Stimulated activated CD8-positive, alpha-beta memory T cell treated with anti-CD3 and anti-CD28 coated beads, Interleukin-15, amount 100 ng/mL, for 24 hours (primary cell): ENCODE results near the gene FARP2.

Experiments used
- DNase-seq: peaks from one replicate; pipeline ENCODE4 v3.0.0-alpha.2; 2020; ENCODE audit warnings: low read depth

The FARP2 gene

DNA sequence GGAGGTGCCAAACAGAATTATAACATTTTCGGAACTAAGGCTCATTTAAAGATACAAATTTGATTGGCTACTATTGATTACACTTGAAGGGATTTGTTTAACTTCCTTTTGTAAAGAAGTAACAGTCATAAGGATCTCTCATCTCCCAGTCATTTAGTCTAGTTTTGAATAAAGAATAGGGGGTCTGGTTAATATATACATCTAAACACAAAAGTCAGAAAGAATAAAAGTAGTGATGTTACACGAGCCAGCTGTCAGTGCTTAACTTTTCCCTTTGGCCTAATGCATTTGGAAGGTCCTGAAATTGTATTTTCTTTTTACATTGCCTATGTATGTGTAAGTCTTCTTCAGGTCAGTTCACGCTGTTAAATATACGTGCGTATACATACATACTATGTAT lies 32.3 kb upstream of the FARP2 start:
- DNase-seq = no peak

- no peak for DNase-seq
These were observed 31.3 kb upstream of the FARP2 start for GRCh38 chr2:241324775-241325174.

DNA sequence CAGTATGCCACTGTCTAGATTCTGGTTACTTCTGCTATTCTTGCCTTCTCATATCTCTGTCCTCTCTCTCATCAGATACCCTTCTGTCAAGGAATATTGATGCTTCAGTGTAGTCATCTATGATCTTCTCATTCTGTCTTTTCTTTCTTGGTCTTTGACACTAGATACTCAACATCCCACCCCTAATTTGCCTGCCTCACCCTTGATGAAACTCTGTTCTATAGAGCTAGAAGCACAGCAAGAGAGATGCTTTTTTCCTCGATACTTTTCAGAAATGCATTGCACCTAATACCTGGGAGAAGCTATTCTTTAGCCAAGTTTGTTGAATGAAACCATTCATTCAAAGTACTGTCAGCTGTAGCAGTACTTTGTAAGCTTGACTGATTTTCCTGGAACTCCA lies 30.8 kb upstream of the FARP2 start:
- DNase-seq = no peak

DNA sequence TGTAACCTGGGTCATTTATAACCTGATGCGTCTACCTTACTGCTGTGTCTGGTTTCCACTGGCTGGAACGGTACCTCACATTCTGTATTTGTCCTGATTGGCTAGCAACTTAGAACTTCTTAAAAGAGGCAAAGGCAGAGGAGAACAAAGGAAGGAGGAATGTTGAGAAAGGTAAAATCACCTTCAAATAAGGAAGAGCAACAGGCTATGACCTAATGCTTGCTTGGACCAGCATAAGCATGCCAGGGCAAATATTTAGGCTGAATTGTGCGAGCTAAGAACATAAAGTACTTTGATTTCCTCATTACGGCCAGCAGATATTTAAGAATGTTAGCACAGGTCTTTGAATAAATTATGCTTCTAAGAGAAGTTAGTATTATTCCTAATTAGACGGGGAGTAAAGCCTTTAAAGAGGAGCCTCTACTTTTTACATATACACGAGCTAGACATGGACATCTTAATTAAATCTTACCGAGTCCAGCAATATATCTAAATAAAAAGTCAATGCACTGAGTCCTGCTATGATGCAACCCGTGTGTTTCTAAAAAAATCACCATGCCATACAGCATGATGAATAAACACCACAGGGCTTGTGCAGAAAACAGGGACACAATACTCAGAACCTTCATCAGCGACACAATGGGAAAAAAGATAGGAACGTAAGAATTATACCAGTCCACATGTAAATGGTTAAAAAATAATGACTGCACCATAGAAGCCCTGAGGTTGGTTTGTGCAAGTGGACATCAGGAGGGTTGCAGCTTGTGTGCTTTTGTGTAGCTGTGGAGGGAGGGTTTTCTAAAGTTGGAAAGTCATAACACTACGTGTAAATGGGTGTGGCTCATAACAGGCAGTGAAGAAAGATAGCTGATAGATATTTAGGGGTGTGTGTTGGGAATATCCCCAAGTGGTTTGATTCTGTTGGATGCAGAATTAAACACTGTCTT lies 26.1 kb upstream of the FARP2 start:
- DNase-seq = no peak

DNA sequence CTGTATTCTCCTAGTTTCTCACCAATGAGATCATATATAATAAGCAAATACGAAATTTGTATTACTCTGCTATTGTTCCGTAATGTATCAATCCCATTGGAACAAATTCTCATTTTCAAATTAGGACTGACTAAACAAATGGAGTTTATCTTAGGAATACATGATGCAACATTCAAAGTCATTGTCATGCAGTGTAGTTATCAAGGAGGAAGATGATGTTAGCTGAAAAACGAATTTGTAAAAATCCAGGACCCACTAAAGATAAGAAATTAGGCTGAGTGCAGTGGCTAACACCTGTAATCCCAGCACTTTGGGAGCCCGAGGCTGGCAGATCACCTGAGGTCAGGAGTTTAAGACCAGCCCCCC lies 25.5 kb upstream of the FARP2 start:
- no peak for DNase-seq

DNA sequence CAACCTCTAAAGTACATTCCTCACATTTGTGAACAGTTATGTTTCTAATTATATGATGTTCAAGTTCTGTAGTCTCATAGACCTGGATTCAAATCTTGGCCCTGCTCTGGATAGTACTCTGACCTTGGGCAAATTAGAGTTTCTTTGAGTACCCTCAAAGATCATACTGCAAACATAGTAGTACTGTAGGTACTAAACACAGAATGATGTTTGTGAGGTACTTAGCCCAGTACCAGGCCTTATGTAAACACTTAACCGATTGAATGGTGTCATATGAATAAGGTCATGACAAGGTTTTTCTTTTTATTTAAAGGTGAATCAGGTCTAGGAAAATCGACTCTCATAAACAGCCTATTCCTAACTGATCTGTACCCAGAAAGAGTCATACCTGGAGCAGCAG lies 21.3 kb upstream of the FARP2 start:
- DNase-seq = no peak

DNA sequence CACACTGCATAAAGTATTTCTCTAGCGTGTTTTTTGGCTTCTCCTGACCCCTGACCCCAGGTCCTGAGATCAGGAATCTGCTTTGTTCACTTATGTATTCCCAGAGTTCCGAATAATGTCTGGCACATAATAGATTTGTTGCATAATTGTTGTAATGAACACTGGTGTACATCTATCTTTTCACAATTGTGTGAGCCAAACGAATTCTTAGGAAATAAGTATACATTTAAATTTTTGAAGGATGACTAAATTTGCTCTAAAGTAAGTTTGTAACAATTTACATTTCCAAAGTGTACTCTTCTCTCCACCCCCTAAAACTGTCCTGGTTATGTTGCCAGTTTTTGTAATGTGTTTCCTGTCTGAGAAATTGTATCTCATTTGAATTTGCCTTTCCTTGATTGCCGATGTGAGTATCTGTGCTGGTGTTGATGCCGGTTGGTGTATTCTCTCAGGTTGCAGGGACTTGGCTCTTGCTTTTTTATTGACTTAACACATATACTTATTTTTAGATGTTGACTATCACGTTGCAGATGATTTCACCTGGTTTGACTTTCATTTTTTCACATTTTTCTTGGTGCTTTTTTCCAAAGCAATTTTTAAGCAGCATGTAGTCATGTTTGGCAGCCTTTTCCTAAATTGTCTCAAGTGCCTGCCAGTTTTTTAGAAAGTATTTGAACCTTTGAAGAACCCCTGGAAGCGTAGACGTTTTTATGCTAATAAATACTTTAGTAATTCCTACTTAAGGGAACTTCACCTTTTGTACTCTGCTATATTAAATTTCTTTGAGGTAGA lies 16.1 kb upstream of the FARP2 start:
- no peak for DNase-seq

GRCh38 chr2:241340631-241341163 lies 15.4 kb upstream of the FARP2 start:
- DNase-seq = no peak

DNA sequence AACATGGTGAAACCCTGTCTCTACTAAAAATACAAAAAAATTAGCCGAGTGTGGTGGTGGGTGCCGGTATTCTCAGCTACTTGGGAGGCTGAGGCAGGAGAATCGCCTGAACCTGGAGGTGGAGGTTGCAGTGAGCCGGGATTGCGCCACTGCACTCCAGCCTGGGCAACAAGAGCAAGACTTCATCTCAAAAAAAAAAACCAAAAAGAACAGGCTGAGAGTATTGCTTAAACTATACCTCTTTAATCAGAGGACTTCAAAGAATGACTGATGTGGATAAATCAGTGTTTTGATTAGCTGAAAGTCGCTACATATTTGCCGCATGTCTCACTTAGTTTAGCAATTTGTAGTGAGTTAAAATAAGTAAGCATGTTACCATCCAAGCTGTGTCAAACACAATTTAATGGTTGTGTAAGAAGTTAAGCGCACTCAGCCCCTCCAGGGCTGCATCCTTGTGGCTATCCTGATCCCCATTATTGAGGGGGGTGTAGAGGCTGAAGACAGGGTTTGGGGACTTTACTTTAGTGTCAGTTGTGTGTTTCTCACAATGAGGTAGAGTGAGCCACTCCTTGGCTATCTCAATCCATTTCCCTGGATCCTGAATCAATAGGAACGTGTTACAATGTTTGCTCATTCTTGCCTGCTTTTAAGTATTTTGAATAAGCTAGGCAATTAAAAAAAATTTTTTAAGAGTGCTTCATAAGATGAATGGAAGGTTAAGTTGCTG lies 11.0 kb upstream of the FARP2 start:
- no peak for DNase-seq

GRCh38 chr2:241349941-241350340 lies 6.1 kb upstream of the FARP2 start:
- no peak for DNase-seq

DNA sequence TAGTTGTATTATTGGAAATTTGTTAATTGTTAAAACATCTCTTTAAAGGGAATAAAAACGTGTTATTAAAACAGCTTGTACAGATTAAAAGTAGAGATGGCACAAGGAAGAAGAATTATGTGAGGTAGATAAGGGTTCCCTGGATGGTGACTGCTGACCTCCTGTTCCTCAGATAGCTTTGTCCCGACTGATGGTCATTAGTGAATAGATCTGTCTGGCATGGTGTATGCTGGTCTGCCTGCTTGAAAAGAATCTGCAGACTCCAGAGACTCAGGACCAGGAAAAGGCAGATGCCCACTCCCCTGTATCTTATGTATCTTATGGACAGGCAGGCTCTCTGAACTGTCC lies 5.6 kb upstream of the FARP2 start:
- no peak for DNase-seq

GRCh38 chr2:241350878-241351639 lies 5.0 kb upstream of the FARP2 start:
- DNase-seq = no peak

GRCh38 chr2:241351640-241352031 lies 4.4 kb upstream of the FARP2 start:
- DNase-seq = no peak

- DNase-seq = no peak
These were observed 3.9 kb upstream of the FARP2 start for GRCh38 chr2:241352227-241352626.

DNA sequence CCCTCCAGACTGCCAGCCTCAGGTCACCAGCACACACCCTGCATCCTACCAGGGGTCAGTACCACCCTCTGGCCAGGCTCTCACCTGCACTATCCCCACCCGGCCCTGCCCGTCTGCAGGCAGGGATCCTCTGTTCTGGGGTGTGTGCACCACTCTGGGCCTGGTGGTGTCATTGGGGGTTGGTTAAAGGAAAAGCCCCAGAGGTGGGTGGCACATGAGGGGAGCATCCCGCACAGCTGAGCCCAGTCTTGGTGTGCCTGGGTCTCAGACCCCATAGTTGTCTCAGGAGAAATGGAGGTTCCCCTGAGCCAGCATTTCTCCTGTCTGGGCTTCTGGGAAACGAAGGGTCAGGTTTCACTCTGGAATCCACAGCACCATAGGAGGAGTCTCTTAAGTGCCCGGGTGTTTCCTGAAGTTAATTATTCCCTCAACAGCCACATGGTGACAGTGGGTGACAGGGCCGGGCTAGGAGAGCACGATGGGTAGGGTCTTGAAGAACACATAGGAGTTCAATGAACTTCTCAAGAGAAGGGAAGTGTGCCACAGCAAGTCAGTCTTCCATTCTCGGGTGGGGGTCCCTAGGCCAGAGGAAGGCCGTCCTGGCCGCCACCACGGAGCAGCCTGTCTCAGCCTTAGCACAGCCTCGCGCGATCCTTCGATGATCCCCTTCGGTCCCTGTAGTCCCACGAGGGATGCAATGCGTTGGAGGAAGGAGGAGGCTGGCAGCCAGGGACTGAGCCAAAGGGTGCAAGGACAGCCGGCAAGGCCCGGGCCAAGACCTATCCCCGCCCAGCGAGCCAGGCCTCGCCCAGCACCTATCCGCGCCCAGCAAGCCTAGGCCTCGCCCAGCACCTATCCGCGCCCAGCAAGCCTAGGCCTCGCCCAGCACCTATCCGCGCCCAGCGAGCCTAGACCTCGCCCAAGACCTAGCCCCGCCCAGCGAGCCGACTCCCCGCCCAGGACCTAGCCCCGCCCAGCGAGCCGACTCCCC lies 1.1 kb upstream of the FARP2 start:
- peak; percentile 38 for DNase-seq

DNA sequence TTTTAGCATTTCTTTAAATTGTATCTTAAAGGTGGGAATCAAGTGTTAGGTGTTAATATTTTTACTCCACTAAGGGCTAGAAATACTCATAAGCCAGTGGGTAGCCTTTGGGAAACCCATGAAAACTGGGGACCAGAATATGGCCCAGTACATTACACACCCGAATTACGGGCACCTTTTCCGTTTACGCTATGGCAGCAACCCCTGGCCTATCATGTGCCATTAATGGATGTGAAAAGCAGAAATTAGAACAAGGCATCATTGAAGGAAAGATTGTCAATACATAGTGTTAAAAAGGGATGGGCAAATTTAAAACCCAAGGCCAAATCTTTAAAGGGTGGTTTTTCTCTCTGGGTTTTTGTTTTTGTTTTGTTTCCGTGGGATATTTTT lies 781 bp downstream of the FARP2 start:
- no peak for DNase-seq

DNA sequence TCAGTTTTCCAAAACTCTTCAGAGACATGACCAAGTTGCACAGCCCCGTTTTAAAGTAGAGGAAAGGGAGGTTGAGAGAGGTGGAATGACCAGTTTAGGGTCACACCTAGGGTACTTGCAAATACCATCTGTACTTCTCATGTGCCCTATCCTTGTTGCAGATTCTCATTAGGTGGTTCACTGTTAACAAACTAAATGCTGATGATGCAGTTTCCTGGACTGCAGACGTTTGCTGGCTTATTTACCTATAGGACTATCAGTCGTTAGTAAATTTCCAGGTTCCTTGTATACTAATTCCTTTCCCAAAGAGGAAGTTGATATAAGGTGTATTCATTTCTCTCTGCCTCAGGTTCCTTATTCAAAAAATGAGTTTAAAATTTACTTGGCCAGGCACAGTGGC lies 1.4 kb downstream of the FARP2 start:
- no peak for DNase-seq

GRCh38 chr2:241358470-241358869 lies 2.4 kb downstream of the FARP2 start:
- no peak for DNase-seq

DNA sequence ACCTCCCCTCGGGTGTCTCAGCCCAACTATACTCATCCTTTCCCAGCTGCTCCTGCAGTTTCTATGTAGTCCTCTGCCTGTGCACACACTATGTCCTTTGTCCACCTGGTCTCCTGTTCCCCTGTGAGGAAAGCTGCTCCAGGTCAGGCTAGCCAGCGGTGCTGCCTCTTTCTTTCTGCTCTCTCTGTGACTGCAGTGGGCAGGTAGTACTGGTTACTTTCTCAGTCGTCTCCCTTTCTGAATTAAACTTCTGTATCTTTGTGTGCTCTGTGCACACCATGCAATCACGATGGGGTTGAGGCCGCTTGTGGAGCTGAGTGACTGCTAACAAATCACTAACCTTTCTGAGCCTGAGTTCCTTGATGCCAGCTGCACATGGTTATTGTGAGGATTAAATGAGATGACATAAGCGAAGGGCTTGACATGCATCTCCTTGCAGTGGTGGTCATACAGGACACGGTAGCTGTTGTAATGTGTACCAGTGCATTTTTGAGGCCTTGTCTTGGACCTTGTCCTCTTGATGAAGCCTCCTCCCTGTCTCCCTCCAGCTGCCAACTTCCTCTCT lies 3.5 kb downstream of the FARP2 start:
- no peak for DNase-seq

DNA sequence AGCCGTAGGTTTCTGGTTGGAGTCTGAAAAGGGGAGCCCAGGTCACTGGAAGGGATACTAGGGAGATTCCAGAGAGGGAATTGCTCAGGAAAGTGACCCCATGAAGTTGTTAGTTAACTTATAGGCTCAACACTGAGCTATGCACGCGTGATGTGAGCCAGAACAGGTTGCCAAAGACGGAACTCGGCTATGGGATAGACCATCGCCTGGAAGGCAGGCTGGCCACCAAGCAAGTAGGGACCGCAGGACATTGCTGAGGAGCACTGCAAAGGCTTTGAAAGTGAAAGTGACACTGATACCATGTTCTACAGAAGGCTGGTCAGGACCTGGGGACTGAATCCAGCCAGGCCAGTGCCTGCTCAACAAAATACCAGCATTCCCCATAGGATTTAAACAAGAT lies 7.3 kb downstream of the FARP2 start:
- no peak for DNase-seq
